ENCODE measurements around the gene SLC39A11.
A peak's percentile ranks its signal among the peaks of the same experiment; 100 is the strongest.

Gene SLC39A11

GRCh38 chr17:72662827-72663190, 429.7 kb downstream of the SLC39A11 start:
- Mint-ChIP-seq H3K4me3 (no peak overlapping the region), H3K9me3 (no peaks in the 10 kb centered on the region), H3K27me3 (ENCODE audit: low read depth) (no peaks in the 10 kb centered on the region), H3K4me1 (peaks cover 14% of the 10 kb centered on the region), H3K36me3 (ENCODE audit: low read depth) (no peaks in the 10 kb centered on the region), H3K27ac (no peak overlapping the region)
- TF ChIP-seq CTCF (IDR thresholded peaks at IDR 0.05; ENCODE audit: unreplicated experiment in 3 of 3) = no peak

DNA sequence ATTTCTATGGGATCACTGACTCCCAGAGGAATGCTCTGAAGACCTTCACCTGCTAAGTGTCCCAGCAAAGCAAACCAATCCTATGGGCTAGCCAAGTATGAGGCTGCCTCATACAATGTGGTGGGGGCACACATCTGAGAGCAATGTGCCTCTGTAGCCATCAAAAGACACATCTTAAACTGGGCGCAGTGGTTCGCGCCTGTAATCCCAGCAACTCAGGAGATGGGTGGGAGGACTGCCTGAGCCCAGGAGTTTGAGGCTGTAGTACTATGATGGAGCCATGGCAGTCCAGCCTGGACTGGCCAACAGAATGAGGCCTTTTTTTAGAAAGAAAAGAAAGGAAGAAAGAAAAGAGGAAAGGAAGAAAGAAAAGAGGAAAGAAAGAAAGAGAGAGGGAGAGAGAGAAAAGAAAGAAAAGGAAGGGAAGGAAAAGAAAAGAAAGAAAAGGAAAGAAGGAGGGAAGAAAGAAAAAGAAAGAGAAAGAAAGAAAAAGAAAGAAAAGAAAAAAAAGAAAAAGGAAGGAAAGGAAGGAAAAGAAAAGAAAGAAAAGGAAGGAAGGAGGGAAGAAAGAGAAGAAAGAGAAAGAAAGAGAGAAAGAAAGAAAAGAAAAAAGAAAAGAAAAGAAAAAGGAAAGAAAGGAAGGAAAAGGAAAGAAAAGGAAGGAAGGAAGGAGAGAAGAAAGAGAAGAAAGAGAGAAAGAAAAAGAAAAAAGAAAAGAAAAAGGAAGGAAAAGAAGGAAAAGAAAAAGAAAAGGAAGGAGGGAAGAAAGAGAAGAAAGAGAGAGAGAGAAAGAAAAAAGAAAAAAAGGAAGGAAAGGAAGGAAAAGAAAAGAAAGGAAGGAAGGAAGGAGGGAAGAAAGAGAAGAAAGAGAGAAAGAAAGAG, 430.3 kb downstream of the SLC39A11 start:
- no peak for TF ChIP-seq CTCF (IDR thresholded peaks at IDR 0.05; ENCODE audit: unreplicated experiment in 3 of 3)
- Mint-ChIP-seq H3K27ac (peak overlapping the region in 1 of 3 experiments; percentile 52), H3K36me3 (ENCODE audit: low read depth) (no peaks in the 10 kb centered on the region), H3K4me1 (peaks cover 14% of the 10 kb centered on the region), H3K9me3 (no peaks in the 10 kb centered on the region), H3K4me3 (no peak overlapping the region), H3K27me3 (ENCODE audit: low read depth) (no peaks in the 10 kb centered on the region)

DNA sequence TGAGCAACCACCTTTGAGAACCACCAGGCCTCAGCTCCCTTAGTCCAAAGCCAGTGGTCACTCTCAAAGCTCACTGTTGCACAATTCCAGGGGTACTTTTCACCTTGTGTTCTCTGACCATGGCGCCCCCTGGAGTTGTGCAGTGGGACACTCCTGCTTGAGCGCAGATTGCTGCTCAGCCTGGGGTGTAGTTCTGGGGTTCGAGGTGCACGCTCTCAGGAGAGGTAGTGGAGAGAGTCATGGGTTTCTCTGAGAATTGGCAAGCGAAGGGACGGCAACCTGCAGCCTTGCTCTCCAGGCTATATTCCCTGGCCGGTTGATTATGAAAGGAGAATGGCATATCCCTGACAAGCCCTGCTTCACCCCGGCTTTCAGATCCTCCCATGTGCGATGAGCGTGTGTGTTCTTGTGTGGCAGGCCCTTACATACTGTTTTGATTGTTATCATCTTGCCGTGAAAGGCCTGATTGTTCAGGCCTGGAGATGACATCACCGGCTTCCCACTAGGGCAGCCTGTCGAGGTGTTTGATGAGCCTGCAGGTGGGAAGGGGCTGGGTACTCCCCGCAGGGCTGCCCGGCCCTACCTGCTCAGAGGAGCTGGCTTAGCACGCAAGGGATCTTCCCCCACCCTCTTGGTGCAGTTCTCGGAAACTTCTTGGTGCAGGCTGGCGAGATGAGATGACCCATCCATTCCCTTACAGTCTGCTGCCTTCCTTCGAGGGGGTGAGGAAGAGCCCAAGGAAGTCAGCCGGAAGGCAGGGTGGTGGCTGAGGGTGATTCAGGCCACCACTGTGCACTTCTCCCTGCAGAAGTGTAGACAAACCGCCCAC, 431.2 kb downstream of the SLC39A11 start:
- Mint-ChIP-seq H3K36me3 (ENCODE audit: low read depth) (no peaks in the 10 kb centered on the region), H3K4me3 (no peak overlapping the region), H3K4me1 (peaks cover 7% of the 10 kb centered on the region), H3K27ac (peak overlapping the region in 1 of 3 experiments; percentile 46), H3K9me3 (no peaks in the 10 kb centered on the region), H3K27me3 (ENCODE audit: low read depth) (no peaks in the 10 kb centered on the region)
- peak in 1 of 3 experiments; percentile 27 for TF ChIP-seq CTCF (IDR thresholded peaks at IDR 0.05; ENCODE audit: unreplicated experiment in 3 of 3)

DNA sequence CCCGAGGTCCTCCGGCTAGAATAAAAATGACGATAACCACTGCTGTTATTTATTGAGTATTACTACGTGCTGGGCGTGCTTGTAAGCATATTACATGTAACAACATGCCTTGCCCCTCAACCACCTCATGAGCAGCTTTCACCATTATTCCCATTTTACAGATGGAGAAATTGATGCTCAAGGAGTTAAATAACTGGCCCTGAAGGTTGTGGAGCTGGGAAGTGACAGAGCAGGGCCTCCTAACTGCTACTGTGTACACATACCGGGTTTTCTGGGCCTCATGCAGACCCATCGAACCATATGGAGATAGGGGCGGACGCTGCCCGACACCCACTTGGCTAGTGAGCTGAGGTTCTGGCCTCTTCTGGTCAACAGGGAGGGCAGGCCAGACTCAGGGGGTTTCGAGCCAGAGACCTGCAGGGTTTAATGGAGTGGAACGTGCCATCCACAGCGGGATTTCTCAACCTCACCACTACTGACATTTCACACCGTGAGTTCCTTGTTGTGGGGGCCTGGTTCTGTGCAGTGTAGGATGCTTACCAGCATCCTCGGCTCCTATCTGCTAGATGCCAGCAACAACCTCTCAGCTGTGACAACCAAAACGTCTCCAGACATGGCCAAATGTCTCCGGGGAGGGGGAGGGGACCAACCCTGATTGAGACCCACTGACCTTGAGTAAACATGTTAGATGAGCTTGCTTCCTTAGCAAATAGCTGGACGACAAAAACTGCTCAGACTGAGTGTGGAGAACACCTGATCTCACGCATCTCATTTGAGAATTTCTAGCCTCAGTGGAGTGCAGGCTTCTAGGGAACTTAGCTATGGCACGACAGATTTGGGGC, 432.0 kb downstream of the SLC39A11 start:
- Mint-ChIP-seq H3K27me3 (ENCODE audit: low read depth) (no peaks in the 10 kb centered on the region), H3K36me3 (ENCODE audit: low read depth) (no peaks in the 10 kb centered on the region), H3K27ac (no peak overlapping the region), H3K4me1 (no peaks in the 10 kb centered on the region), H3K4me3 (no peak overlapping the region), H3K9me3 (no peaks in the 10 kb centered on the region)
- TF ChIP-seq CTCF (IDR thresholded peaks at IDR 0.05; ENCODE audit: unreplicated experiment in 3 of 3) = no peak

GRCh38 chr17:72659811-72660210, 432.7 kb downstream of the SLC39A11 start:
- H3K27ac Mint-ChIP-seq = no peak overlapping the region
- H3K27me3 Mint-ChIP-seq (ENCODE audit: low read depth) = no peaks in the 10 kb centered on the region
- H3K4me1 Mint-ChIP-seq = no peaks in the 10 kb centered on the region
- no peak overlapping the region for H3K4me3 Mint-ChIP-seq
- no peaks in the 10 kb centered on the region for H3K36me3 Mint-ChIP-seq (ENCODE audit: low read depth)
- no peak for TF ChIP-seq CTCF (IDR thresholded peaks at IDR 0.05; ENCODE audit: unreplicated experiment in 3 of 3)
- no peaks in the 10 kb centered on the region for H3K9me3 Mint-ChIP-seq
